ENCODE results near the gene RIMS1.

RIMS1 gene, protein sequence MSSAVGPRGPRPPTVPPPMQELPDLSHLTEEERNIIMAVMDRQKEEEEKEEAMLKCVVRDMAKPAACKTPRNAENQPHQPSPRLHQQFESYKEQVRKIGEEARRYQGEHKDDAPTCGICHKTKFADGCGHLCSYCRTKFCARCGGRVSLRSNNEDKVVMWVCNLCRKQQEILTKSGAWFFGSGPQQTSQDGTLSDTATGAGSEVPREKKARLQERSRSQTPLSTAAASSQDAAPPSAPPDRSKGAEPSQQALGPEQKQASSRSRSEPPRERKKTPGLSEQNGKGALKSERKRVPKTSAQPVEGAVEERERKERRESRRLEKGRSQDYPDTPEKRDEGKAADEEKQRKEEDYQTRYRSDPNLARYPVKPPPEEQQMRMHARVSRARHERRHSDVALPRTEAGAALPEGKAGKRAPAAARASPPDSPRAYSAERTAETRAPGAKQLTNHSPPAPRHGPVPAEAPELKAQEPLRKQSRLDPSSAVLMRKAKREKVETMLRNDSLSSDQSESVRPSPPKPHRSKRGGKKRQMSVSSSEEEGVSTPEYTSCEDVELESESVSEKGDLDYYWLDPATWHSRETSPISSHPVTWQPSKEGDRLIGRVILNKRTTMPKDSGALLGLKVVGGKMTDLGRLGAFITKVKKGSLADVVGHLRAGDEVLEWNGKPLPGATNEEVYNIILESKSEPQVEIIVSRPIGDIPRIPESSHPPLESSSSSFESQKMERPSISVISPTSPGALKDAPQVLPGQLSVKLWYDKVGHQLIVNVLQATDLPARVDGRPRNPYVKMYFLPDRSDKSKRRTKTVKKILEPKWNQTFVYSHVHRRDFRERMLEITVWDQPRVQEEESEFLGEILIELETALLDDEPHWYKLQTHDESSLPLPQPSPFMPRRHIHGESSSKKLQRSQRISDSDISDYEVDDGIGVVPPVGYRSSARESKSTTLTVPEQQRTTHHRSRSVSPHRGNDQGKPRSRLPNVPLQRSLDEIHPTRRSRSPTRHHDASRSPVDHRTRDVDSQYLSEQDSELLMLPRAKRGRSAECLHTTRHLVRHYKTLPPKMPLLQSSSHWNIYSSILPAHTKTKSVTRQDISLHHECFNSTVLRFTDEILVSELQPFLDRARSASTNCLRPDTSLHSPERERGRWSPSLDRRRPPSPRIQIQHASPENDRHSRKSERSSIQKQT (N-terminal part only)

GRCh38 chr6:71886184-71887005, at the start of gene RIMS1:
TSS of gene RIMS1 (plus strand) at chr6:71886550. CDS start at chr6:71887024, 474 bp downstream.
- DNase-seq: no peak

DNA sequence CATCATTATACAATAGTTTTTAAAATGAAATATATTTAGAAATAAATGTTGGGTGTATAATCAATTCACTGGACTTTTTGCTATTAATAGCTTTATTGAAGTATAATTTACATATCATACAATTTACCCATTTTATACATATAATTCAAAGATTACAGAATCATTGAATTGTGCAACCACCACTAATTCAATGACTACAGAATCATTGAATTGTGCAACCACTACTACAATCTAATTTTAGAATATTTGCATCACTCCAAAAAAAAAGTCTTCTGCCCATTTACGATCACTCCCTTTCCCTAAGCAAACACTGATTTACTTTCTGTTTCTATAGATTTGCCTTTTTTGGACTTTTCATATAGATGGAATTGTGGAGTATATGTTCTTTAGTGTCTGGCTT, 35.1 kb upstream of the RIMS1 start:
- no peak for DNase-seq

DNA sequence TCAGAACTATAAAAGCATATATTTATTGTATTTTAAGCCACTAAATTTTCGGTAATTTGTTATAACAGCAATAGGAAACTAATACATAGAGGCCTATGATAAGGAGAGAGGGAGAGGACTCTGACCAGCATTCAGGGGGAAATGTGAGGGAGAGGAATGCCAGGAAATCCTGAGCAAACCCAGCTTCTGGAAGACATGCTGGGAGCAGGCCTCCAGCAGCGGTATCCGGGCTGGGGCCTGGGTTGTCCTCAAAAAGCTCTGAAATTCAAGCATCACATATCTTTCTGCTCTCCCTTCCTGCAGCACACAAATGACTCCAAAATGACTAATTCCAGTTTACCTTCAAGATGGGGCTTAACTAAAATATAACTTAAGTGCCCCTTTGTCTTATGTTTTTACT, 33.4 kb upstream of the RIMS1 start:
- no peak for DNase-seq

- no peak for DNase-seq
These were observed 30.9 kb upstream of the RIMS1 start for GRCh38 chr6:71855406-71855805.

DNA sequence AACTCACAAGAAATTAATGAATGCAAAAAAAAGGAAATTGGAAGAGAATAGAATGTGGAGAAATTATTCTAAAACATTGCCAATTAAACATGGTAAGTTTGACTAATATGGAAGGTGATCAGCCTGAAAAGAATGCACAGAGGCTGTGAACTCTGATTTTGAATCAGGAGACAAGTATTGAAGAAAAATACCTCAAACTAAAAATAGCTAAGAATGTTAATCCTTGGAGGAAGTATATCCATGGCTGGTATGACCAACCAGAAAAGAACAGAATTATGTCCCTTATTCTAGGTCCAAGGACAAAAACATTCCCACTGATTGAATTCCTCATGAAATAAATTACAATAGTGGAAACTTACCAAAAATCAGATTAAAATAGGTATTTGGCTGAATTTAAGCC, 7.3 kb upstream of the RIMS1 start:
- no peak for DNase-seq

DNA sequence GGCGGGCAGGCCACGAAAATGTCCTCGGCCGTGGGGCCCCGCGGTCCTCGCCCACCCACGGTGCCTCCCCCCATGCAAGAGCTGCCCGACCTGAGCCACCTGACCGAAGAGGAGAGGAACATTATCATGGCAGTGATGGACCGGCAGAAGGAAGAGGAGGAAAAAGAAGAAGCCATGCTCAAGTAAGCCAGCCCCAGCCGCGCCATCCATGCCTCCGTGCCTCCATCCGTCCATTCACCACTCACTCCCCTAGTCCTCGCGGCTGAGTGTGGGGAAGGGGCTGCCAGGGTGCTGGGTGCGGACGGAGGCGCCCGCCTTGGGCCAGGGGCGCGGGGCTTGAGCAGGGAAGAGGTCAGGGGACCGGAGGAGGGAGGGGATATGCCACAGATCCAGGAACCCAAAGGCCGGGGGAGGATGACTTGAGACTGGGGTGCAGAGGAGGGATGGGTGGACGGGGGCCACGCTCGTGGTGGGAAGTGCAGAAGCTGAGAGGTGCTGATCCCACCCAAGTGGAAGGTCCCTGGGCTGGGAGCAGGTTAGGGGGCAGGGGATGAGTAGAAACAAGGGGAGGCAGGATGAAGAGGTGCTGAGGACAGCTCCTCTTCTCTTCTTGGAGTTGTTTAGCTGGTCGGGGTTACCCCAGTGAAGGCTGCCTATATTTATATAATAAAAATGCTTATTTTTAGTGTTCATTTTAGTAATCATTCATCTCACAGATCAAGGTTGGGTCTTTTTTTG, 825 bp downstream of the RIMS1 start:
- DNase-seq: no peak

GRCh38 chr6:71887744-71888230, 1.4 kb downstream of the RIMS1 start:
- no peak for DNase-seq

DNA sequence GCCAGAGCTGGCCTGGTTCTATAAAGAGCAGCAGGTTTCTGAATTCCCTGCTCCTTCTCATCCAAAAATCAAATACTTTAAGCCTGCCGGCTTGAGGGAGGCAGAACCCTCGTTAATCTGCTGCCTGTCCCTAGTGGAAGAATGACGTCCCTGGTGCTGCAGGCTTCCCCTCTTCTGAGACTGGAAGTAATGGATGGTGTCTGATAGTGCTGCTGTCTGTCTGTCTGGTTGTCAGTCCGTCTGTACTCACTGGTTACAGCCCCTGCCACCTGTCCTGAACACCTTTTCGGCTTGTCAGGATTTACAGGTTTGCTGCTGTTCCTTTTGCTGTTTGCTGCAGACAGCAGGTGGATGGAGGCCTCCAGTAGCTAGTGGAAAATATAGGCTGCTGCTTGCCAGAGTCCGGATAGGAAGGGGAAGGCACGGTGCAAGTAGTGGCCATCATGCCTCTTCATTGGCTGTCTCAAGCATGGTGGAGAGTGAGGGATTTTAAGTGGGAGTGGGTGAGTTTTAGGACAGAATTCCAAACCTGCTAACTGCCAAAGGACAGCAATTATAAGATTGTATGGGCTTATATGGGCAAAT, 2.5 kb downstream of the RIMS1 start:
- DNase-seq: no peak

DNA sequence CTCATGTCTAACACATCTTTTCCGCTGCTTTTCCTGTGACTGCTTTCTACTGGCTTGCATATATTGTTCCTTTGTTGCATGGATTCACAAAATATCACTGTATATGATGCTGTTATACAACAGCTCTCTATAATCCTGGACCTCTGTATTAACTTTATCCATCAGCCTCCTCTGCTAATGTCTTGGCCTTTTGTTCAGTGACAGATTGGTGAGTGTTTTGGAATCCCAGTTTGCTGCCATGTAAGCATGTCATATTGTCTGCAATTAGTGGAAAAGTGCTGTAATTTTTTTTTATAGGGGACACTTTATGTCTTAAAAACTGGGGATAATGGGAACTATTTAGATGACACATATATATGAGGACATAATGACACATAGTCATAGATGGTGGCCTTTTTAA, 3.0 kb downstream of the RIMS1 start:
- DNase-seq: no peak

DNA sequence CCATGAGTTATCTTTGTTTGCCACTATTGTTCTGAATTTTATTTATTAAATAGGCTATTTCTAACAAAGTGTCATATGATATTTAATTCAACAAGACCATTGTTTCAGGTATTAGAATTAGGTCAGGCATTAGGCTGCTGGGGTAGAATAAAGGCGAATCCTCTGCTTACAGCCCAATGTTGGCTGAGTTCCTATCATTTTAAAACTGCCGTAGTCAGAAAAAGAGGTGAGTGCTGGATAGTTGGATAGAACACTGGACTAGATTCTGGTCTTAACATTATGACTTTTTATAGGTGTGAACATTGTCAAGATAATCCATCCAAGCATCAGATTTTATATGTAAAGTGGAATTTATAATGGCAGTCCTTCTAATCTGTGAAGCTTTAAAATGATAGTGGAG, 6.3 kb downstream of the RIMS1 start:
- DNase-seq: no peak

DNA sequence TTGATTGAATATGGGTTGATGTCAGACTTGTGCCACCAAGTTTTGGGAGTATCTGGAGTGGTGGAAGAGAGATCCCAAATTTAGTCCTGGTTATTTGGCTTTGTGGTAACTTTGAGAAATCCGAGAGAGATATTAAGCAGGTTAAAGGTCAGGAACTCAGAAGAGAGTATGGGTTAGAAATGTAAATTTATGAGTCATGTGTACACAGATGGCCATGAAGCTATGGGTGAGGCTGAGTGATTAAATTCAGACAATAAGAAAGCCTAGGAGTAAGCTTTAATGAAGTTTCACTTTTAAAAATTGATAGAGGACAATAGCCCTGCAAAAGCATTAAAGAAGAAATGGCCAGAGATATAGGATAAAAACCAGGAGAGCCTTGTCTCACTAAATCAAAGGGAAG, 14.3 kb downstream of the RIMS1 start:
- DNase-seq: no peak

DNA sequence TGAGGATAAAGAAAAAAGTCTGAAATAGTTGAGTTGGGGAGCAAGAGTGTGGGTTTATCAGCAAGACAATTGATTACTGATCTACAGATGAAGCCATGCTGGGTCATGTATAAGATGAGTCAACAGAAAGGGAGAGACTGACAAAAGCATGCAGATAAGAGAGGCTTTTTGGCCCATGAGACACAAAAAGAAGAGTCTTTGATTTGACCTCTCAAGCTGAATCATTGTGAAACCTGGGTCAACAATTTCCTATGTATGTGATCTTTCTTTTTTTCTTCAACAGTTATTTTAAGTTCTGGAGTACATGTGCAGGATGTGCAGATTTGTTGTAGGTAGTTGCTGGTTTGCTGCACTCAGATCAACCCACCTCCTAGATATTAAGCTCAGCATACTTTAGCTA, 15.9 kb downstream of the RIMS1 start:
- no peak for DNase-seq

DNA sequence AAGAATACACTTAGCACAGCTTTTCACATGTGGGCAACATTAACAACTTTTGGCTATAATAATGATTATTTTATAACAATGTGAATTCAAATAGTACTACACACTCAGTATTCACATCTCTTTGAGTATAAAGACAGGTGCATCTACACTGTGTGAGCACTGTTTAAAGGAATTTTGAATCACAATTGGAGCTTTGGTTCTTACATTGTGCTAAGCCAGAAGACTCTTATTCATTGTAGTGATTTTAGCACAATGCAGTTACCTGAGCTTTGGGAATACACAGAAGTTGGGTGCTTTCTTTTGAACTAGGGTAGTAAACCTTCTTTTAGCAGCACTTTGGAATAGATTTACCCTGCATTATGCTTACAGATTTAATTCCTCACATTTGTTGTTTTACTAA, 20.5 kb downstream of the RIMS1 start:
- no peak for DNase-seq

- no peak for DNase-seq
These were observed 21.9 kb downstream of the RIMS1 start for GRCh38 chr6:71908162-71908765.

- no peak for DNase-seq
These were observed 27.3 kb downstream of the RIMS1 start for GRCh38 chr6:71913444-71914234.

DNA sequence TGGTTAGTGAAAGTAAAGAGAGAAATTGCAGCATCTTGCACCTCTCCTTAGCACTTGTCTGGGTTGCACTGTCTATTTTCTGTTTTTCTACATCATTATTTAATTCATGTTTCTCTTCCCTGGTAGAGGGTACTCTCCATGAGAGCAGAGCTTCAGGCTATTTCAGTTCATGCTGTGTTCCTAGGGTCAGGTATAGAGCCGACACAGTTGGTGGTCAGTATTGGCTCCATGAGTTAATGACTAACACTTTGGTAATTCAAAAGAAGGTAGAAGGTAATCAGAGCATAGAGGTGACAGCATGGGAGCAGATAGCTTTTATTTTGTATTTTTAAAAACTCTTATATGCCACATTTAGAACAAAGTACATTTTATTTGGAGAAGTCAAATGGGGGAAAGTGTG, 42.7 kb downstream of the RIMS1 start:
- DNase-seq: no peak

- DNase-seq: no peak
These were observed 47.5 kb downstream of the RIMS1 start for GRCh38 chr6:71933881-71934280.

DNA sequence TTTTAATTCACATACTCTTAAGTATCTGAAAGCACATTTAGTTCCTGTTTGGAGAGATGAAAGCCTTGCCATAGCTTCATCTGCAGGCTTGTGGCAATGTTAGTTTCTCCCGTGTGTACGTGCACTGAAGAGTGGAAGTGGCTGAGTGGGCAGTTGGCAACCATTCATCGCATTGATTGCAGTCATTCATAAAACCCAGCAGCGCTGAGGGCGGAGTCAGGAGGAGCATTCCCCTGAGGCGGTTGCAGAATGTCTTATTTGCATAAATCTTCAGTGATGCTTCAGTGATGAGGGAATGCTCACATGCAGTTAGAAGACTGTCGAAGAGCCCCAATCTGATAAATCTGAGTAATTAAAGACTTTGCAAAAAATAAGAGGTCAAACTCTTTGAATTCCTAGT, 79.1 kb downstream of the RIMS1 start:
- DNase-seq: no peak

DNA sequence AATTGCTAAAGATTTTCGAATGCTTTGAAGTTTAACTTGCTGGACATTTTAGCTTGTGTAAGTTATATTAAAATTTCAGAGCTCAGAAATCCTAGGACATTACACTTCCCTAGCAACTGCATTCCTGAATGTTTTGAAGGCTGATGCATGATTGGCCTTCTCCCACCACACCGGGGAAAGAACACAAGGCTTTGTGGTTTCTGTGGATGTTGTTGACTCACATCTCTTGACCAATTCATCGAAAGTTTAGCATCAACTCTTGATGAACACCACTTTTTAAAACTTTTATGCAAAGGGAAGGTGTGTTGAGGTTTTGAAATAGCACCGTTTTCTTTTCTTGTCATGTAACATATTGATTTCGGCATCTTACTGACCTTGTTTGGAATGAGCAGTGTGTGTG, 81.1 kb downstream of the RIMS1 start:
- no peak for DNase-seq

- DNase-seq: no peak
These were observed 91.5 kb downstream of the RIMS1 start for GRCh38 chr6:71977884-71978283.
